22Rv1 (cell line): ENCODE measurements around the gene TMEM145.

Source experiments
- CTCF ChIP-seq: fragments of 450-650 bp; IDR thresholded peaks from 2 replicates; pipeline ENCODE4 v1.5.1; 2017; ENCODE audit warnings: mild to moderate bottlenecking
- ZFX ChIP-seq: fragments of 450-650 bp; IDR thresholded peaks from 2 replicates; pipeline ENCODE4 v1.6.1; 2017; ENCODE audit warnings: antibody characterized with exemption, borderline replicate concordance

- no peak for TF ChIP-seq CTCF
- TF ChIP-seq ZFX = no peak
Measured at GRCh38 chr19:42334697-42335373, 21.7 kb downstream of the TMEM145 start.
